ENCODE data around the gene BCAT1.
"Not testable (repeated sequence)": the region's sequence is repeated elsewhere in the genome, so short reads cannot be mapped to it uniquely, and the experiment has no call there.

Gene BCAT1

GRCh38 chr12:24818351-24818750 lies 130.6 kb downstream of the BCAT1 start:
- H3K4me1 ChIP-seq (ENCODE audit: insufficient read depth, low read length) = no peaks in the 10 kb centered on the region
- no peak overlapping the region for H2AFZ ChIP-seq (ENCODE audit: low read depth, low read length)
- H3K27me3 ChIP-seq (ENCODE audit: insufficient read depth, low read length) = no peaks in the 10 kb centered on the region
- no peak overlapping the region for H3K4me3 ChIP-seq (ENCODE audit: low read length)
- H3K9me3 ChIP-seq (ENCODE audit: low read length) = no peaks in the 10 kb centered on the region
- peaks cover 60% of the 10 kb centered on the region for H3K36me3 ChIP-seq (ENCODE audit: insufficient read depth, low read length)

DNA sequence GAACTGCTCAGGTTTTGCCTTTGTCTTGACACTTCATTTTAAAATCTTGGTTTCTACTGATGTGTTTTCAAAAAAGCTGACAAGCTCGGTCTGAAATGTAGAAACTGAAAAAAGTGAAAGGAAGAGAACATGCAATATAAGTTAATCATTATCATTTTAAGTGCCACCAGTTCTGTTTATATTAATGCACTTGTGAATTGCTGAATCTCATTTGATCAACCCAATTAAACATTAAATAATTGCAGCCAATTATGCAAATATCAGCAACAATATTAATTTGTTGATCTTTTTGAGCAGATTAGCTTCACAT lies 133.8 kb downstream of the BCAT1 start:
- no peak overlapping the region for H3K4me3 ChIP-seq (ENCODE audit: low read length)
- no peaks in the 10 kb centered on the region for H3K4me1 ChIP-seq (ENCODE audit: insufficient read depth, low read length)
- no peaks in the 10 kb centered on the region for H3K9me3 ChIP-seq (ENCODE audit: low read length)
- H2AFZ ChIP-seq (ENCODE audit: low read depth, low read length) = no peak overlapping the region
- H3K36me3 ChIP-seq (ENCODE audit: insufficient read depth, low read length) = peaks cover 47% of the 10 kb centered on the region
- no peaks in the 10 kb centered on the region for H3K27me3 ChIP-seq (ENCODE audit: insufficient read depth, low read length)

DNA sequence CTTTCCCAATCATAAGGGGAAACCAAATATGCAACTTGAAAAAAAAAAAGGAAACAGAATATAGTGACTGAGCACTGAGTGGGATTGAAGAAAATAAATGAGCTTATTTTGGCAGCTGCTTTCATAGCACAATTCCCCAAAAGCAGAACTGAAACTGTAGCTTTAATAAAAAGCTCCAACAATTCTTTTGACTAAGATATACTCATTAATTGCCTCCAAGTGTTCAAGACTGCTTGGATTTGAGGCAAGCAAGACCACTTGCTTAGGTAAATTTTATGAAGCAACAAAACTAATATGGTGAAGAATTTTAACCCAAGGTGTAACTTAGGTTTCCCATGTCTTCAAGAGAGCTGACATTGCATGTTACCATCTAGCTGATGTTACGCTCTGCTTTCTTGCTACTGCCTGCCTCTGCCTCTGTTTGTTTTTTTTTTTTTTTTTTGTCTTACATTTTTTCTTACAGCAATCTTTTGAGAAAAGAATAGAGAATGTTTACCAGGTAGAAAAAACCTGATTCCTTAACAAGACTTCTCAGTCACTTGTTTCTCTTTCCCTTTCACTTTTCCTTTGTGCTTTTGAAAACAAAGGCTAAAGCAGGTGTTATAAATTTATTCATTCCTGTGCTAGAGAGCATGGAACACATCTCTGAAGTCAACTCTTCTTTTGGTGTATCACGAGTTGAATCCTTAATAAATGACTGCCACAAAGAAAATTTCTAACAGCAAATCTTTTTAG lies 134.4 kb downstream of the BCAT1 start:
- Histone ChIP-seq H3K36me3 (ENCODE audit: insufficient read depth, low read length) (peaks cover 45% of the 10 kb centered on the region), H3K4me3 (ENCODE audit: low read length) (no peak overlapping the region), H3K9me3 (ENCODE audit: low read length) (no peaks in the 10 kb centered on the region), H3K27me3 (ENCODE audit: insufficient read depth, low read length) (no peaks in the 10 kb centered on the region), H3K4me1 (ENCODE audit: insufficient read depth, low read length) (no peaks in the 10 kb centered on the region), H2AFZ (ENCODE audit: low read depth, low read length) (no peak overlapping the region)

DNA sequence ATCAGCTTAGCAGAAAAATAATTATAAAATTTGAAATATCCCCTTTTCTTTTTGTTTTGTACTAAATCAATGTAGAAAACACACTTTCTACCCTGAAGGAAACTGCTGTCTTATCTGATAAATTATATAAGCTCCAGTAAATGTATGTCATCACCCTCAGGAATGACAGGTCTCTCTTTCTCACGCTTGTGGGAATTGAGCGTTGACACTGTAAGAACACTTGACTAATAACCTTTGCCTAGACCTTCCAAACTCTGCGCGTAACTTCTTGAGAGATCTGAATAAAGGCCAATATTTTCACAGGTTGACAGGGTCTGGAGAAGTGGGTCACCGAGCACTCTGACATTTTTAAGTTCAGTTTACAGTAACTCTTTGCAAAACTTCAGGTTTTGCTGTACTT lies 138.5 kb downstream of the BCAT1 start:
- H3K27me3 ChIP-seq (ENCODE audit: insufficient read depth, low read length) = no peaks in the 10 kb centered on the region
- H3K4me3 ChIP-seq (ENCODE audit: low read length) = no peak overlapping the region
- H3K4me1 ChIP-seq (ENCODE audit: insufficient read depth, low read length) = no peaks in the 10 kb centered on the region
- no peaks in the 10 kb centered on the region for H3K9me3 ChIP-seq (ENCODE audit: low read length)
- H2AFZ ChIP-seq (ENCODE audit: low read depth, low read length) = no peak overlapping the region
- H3K36me3 ChIP-seq (ENCODE audit: insufficient read depth, low read length) = peaks cover 14% of the 10 kb centered on the region

DNA sequence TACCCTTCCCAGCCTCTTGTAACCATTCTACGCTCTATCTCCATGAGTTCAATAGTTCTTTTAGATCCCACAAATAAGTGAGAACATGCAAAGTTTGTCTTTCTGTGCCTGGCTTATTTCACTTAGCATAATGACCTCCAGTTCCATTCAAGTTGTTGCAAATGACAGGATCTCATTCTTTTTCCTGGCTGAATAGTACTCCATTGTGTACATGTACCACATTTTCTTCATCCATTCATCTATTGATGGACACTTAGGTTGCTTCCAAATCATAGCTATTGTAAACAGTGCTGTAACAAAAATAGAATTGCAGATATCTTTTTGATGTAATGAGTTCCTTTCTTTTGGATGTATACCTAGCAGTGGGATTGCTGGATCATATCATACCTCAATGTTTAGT lies 139.6 kb downstream of the BCAT1 start:
- not testable (repeated sequence) for H3K4me3 ChIP-seq (ENCODE audit: low read length); H2AFZ ChIP-seq (ENCODE audit: low read depth, low read length); H3K36me3 ChIP-seq (ENCODE audit: insufficient read depth, low read length); H3K27me3 ChIP-seq (ENCODE audit: insufficient read depth, low read length); H3K9me3 ChIP-seq (ENCODE audit: low read length); H3K4me1 ChIP-seq (ENCODE audit: insufficient read depth, low read length)

GRCh38 chr12:24808651-24809050 lies 140.2 kb downstream of the BCAT1 start:
- H3K27me3 ChIP-seq (ENCODE audit: insufficient read depth, low read length) = no peaks in the 10 kb centered on the region
- no peaks in the 10 kb centered on the region for H3K9me3 ChIP-seq (ENCODE audit: low read length)
- no peak overlapping the region for H3K4me3 ChIP-seq (ENCODE audit: low read length)
- H2AFZ ChIP-seq (ENCODE audit: low read depth, low read length) = no peak overlapping the region
- H3K36me3 ChIP-seq (ENCODE audit: insufficient read depth, low read length) = peaks cover 4% of the 10 kb centered on the region
- no peaks in the 10 kb centered on the region for H3K4me1 ChIP-seq (ENCODE audit: insufficient read depth, low read length)

- Histone ChIP-seq H3K4me1 (ENCODE audit: insufficient read depth, low read length) (no peaks in the 10 kb centered on the region), H2AFZ (ENCODE audit: low read depth, low read length) (no peak overlapping the region), H3K4me3 (ENCODE audit: low read length) (no peak overlapping the region), H3K36me3 (ENCODE audit: insufficient read depth, low read length) (no peaks in the 10 kb centered on the region), H3K27me3 (ENCODE audit: insufficient read depth, low read length) (no peaks in the 10 kb centered on the region), H3K9me3 (ENCODE audit: low read length) (peaks cover 7% of the 10 kb centered on the region)
These were observed 142.5 kb downstream of the BCAT1 start for GRCh38 chr12:24806386-24806785.

GRCh38 chr12:24803430-24804245 lies 145.3 kb downstream of the BCAT1 start:
- Histone ChIP-seq H2AFZ (ENCODE audit: low read depth, low read length) (no peak overlapping the region), H3K27me3 (ENCODE audit: insufficient read depth, low read length) (no peaks in the 10 kb centered on the region), H3K4me1 (ENCODE audit: insufficient read depth, low read length) (no peaks in the 10 kb centered on the region), H3K9me3 (ENCODE audit: low read length) (peaks cover 7% of the 10 kb centered on the region), H3K36me3 (ENCODE audit: insufficient read depth, low read length) (no peaks in the 10 kb centered on the region), H3K4me3 (ENCODE audit: low read length) (no peak overlapping the region)

GRCh38 chr12:24798335-24798734 lies 150.6 kb downstream of the BCAT1 start:
- no peaks in the 10 kb centered on the region for H3K36me3 ChIP-seq (ENCODE audit: insufficient read depth, low read length)
- H3K27me3 ChIP-seq (ENCODE audit: insufficient read depth, low read length) = no peaks in the 10 kb centered on the region
- H3K4me1 ChIP-seq (ENCODE audit: insufficient read depth, low read length) = no peaks in the 10 kb centered on the region
- H3K9me3 ChIP-seq (ENCODE audit: low read length) = peaks cover 6% of the 10 kb centered on the region
- H2AFZ ChIP-seq (ENCODE audit: low read depth, low read length) = no peak overlapping the region
- H3K4me3 ChIP-seq (ENCODE audit: low read length) = no peak overlapping the region

DNA sequence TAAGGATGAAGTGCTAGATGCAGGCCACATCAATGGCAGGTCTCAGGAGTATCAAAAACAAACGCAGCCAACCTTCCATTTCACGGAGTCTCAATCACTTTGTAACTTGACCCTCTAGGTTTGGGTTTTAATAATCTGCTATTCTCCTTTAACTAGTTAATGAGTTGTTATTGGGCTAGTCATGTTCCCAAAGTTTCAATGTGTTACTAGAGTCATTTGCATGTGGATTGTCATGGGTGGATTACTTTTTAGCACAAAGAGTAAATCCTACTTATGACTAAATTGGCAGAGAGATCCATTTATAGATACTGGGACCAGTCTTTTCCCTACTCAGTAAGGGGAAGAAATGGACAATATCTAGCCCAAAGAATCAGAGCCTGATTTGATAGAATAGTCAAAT lies 151.0 kb downstream of the BCAT1 start:
- peaks cover 2% of the 10 kb centered on the region for H3K9me3 ChIP-seq (ENCODE audit: low read length)
- no peaks in the 10 kb centered on the region for H3K4me1 ChIP-seq (ENCODE audit: insufficient read depth, low read length)
- H3K27me3 ChIP-seq (ENCODE audit: insufficient read depth, low read length) = no peaks in the 10 kb centered on the region
- H3K4me3 ChIP-seq (ENCODE audit: low read length) = no peak overlapping the region
- H3K36me3 ChIP-seq (ENCODE audit: insufficient read depth, low read length) = no peaks in the 10 kb centered on the region
- H2AFZ ChIP-seq (ENCODE audit: low read depth, low read length) = no peak overlapping the region

DNA sequence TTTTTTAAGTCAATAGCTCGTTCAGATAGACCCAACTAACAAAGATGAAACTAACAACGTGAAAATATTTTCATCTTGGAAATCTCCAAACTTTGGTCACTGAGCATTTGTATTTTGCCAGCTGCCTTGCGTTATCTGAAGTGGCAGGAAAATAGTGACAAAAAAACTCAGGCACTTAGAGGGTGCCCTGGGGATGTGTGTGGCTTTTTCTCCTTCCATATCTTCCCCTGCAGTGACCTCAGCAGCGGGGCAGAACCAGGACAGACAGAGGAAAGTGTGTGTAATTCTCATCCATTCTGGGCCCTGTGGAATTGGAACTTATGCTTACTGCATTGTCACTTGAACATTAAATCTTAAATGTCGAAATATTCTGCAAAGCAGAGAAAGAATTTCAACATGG lies 152.0 kb downstream of the BCAT1 start:
- H3K4me1 ChIP-seq (ENCODE audit: insufficient read depth, low read length) = no peaks in the 10 kb centered on the region
- H3K9me3 ChIP-seq (ENCODE audit: low read length) = no peaks in the 10 kb centered on the region
- H3K4me3 ChIP-seq (ENCODE audit: low read length) = no peak overlapping the region
- H3K27me3 ChIP-seq (ENCODE audit: insufficient read depth, low read length) = no peaks in the 10 kb centered on the region
- H3K36me3 ChIP-seq (ENCODE audit: insufficient read depth, low read length) = no peaks in the 10 kb centered on the region
- H2AFZ ChIP-seq (ENCODE audit: low read depth, low read length) = no peak overlapping the region

DNA sequence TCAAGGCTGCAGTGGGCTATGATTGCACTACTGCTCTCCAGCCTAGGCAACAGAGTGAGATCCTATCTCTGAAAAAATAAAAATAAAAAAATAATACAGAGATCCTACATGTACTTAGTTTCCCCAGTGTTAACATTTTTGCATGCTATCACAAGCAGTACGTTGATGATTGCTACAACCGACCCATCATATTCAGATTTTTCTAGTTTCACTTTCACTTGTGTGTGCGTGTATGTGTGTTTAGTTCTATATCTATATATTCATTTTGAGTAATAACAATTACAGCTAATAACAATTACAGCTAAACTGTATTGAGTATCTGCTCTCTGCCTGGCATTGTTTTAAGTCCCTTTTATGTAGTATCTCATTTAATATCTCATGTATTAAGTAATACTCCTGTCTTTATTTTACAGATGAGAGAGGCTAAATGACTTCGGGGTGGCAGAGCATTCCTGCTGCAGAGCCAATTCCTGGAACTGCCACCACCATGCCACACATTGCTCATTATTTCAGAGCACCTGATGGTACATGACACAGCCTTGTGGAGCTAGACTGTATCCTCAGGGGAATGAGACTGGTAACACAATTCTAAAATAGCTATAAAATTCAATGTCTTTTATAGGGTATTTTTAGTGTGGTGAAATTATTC lies 153.1 kb downstream of the BCAT1 start:
- H3K36me3 ChIP-seq (ENCODE audit: insufficient read depth, low read length) = no peaks in the 10 kb centered on the region
- H3K4me1 ChIP-seq (ENCODE audit: insufficient read depth, low read length) = no peaks in the 10 kb centered on the region
- no peaks in the 10 kb centered on the region for H3K9me3 ChIP-seq (ENCODE audit: low read length)
- H3K4me3 ChIP-seq (ENCODE audit: low read length) = no peak overlapping the region
- H3K27me3 ChIP-seq (ENCODE audit: insufficient read depth, low read length) = no peaks in the 10 kb centered on the region
- no peak overlapping the region for H2AFZ ChIP-seq (ENCODE audit: low read depth, low read length)

- Histone ChIP-seq H2AFZ (ENCODE audit: low read depth, low read length) (no peak overlapping the region), H3K9me3 (ENCODE audit: low read length) (no peaks in the 10 kb centered on the region), H3K4me3 (ENCODE audit: low read length) (no peak overlapping the region), H3K4me1 (ENCODE audit: insufficient read depth, low read length) (no peaks in the 10 kb centered on the region), H3K27me3 (ENCODE audit: insufficient read depth, low read length) (no peaks in the 10 kb centered on the region), H3K36me3 (ENCODE audit: insufficient read depth, low read length) (no peaks in the 10 kb centered on the region)
These were observed 157.3 kb downstream of the BCAT1 start for GRCh38 chr12:24791622-24792021.
